Activated naive CD4-positive, alpha-beta T cell (primary cell): ENCODE measurements around the gene AATF.
"Not testable (repeated sequence)": the region's sequence is repeated elsewhere in the genome, so short reads cannot be mapped to it uniquely, and the experiment has no call there.

ENCODE experiments used
- DNase-seq, 4 experiments: peaks; one replicate each; lab custom pipeline; 2025; lab: John Stamatoyannopoulos, UW

Gene AATF

DNA sequence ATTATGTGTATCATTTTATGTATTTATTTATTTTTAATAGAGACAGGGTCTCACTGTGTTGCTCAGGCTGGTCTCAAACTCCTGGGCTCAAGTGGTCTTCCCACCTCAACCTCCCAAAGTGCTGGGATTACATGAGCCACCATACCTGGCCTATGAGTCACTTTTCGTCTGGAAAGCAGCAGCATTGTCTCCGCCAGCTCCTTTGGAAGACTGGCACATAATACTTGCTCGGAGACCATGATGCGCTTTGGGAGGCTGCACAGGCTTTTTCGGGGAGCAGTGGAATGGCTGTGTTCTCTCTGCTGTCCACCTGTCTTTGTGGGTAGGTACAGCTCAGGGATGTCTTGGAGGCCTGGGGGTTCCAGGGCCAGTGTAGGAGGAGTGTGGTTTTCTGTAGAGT lies 102.2 kb downstream of the AATF start:
- no peak for DNase-seq

DNA sequence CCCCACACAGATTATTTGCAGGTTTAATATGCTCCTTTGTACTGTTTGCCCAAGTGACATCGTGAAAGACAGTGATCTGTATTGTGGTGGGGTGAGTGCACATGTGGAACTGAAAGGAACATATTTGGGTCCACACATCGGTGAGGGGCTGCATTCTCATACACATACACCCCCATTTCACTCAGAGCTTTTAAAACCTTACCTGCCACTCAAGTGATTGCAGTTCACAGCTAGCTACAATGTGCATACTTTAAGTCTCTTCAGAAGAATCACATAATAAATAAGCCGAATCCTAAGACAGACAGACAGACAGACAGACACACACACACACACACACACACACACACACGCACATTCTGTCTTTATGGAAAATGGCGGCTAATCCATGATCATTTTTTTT lies 102.6 kb downstream of the AATF start:
- DNase-seq, result no peak

GRCh38 chr17:37051833-37052232 lies 103.1 kb downstream of the AATF start:
- DNase-seq, result no peak

GRCh38 chr17:37052450-37052849 lies 103.7 kb downstream of the AATF start:
- no peak for DNase-seq

GRCh38 chr17:37054894-37055293 lies 106.1 kb downstream of the AATF start:
- DNase-seq, result no peak

GRCh38 chr17:37056622-37057021 lies 107.9 kb downstream of the AATF start:
- no peak for DNase-seq

- DNase-seq, result no peak
Observed at GRCh38 chr17:37059493-37059892, 110.7 kb downstream of the AATF start.

GRCh38 chr17:37060094-37060493 lies 111.3 kb downstream of the AATF start:
- no peak for DNase-seq

DNA sequence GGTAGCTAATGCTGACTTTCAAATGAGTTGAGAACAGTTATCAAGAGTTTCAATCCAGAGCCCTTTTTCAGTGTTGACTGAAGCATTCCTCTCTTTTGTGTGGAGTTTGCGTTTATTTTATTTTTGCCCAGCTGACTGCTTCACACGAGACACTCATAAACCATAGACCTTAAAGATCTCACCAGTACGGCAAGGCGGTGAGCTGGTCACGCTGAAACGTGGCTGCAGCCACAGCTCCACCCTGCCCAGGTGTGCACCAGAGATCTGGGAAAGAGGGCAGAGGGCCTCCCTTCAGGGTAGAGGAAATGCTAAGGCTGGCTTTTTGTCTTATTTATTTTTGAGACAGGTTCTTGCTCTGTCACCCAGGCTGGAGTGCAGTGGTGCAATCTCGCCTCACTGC lies 112.2 kb downstream of the AATF start:
- no peak for DNase-seq

DNA sequence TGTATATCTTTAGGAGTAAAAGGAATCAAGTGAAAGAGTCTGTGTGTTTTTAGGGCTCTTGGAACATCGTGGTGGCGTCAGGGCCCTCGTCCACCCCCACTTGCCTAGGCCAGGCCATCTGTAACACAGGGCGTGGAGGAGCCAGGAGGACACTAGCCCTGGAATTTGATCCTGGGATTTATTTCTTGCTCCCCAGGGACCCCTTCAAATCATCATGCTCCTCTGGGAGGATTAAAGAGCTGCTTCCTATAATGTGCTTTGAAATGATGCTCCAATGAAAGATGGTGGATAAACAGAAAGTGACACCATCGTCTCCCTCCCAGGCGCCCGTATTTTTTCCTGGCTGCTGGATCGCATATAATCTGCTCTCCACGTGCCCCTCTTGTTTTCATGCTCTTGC lies 113.3 kb downstream of the AATF start:
- no peak for DNase-seq

GRCh38 chr17:37064206-37064605 lies 115.5 kb downstream of the AATF start:
- no peak for DNase-seq

DNA sequence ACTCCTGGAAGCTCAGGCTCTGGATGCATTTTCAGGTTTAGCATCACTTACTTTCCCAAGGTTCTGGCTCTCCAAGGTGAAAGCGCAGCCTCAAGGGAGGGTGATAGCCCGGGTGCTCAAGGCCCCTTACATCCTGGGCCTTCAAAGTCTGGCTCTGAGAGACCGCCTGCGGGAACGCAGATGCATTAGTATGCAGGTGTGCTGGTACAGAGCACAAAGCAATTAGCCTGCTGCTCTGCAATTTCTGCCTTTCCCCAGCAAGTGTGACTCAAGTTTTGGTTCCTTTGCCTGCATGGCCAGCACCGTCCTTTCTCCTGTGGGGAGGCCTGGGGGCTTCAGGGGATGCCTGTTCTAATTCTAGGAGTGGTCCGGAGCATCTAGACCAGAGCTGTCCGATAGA lies 116.2 kb downstream of the AATF start:
- DNase-seq, result no peak

- no peak for DNase-seq
Observed at GRCh38 chr17:37065486-37066321, 117.0 kb downstream of the AATF start.

DNA sequence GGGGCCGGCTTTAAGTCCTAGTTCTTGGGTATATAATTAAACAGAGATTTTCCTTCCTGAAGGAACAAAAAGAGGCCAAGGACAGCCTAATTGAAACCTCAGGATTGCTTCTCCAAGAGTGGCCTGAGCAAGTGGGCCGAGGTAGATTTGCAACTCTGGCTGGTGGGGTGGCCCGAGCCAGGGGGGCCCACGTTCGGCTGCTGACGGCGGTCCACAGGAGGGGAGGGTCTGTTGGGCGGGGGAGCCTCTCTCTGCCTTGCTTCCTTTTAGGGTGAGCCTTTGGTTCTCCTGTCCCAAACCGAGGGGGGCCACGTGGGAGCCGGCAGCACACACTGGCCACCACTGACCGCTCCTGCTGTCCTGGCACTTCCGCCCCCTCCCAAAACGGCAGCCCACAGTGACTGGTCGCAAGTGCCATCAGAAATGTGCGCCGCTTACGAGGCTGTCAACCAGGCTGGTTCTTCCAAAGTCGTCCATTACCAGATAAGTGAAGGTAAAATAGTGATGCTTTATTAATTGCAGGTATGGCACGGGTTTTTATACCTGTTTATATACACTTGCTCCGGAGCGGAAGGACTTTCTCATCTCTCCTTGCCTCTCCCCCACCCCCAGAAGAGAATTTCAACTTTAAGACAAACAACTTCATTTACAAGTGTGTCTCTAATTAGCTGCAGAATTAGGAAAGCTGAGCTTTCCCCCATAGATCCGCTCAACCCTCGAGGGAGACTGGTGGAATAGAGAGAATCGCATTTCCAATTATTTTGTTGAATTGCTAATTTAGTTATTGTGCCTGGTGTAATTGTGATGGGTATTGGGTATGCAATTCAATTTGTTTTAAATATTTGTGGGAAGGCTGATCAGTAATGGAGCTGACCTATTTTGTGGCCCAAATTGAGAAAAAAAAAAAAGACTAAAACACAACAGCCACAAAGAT lies 117.8 kb downstream of the AATF start:
- no peak for DNase-seq

GRCh38 chr17:37067555-37068111 lies 118.9 kb downstream of the AATF start:
- no peak for DNase-seq

DNA sequence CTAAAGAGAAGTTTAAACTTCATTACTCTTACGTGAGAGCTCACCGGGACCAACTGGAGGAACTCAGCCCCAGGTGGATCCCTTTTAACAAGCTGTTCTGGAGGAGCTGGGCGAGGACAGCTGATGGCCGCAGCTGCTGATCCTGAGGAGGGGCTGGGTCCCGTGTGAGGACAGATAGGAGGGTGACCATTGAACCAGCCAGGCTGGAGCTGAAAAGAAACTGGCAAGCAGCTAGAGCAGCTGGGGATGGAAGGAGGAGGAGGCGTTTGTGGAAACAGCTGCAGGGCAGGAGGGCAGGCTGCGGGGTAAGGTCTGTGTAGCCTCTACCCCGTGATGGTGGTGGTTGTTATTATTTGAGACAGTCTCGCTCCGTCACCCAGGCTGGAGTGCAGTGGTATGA lies 119.5 kb downstream of the AATF start:
- DNase-seq, result no peak

GRCh38 chr17:37069087-37069486 lies 120.3 kb downstream of the AATF start:
- no peak for DNase-seq

GRCh38 chr17:37073464-37073863 lies 124.7 kb downstream of the AATF start:
- DNase-seq, result not testable (repeated sequence)

DNA sequence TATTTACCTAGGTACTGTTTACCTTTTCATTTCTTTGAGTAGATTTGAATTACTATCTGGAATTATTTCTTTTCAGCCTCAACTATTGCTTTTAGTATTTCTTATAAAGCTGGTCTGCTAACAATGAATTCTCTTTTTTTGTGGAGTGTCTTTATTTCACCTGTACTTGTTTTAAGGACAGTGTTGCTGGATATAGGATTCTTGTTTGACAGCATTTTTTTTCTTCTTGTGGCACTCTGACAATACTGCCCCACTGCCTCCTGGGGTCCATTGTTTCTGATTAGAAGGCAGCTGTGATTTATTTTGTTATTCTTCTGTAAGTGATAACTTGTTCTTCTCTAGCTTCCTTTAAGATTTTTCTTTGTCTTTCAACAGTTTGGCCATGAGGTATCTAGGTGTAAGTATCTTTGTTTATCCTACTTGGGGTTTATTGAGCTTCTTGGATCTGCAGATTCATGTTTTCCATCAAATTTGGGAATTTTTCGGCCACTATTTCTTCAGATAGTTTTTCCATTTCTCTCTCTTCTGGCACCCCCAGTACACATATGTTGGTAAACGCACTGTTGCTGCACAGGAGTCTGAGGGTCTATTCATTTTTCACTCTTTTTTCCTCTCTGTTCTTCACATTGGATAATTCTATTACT lies 130.4 kb downstream of the AATF start:
- no peak for DNase-seq

GRCh38 chr17:37079735-37080134 lies 131.0 kb downstream of the AATF start:
- DNase-seq, result no peak

DNA sequence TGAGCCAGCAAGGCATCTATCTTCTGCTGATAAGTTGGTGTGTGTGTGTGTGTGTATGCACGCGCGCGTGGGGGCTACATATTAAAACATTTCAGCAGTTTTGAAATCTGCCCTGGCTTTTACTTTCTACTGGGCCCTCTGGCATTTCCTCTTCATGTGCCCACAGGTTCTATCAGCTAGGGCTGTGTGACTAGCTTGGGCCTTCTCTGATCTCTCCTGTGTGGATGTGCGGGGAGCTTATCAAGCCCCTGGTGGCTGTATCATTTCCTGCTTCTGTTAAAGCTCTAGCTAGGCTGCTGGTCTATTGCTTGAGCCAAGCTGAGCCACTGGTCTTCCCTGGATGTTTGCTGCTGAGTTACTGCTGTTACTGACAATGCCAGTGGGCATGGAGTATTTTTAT lies 132.5 kb downstream of the AATF start:
- DNase-seq, result no peak

DNA sequence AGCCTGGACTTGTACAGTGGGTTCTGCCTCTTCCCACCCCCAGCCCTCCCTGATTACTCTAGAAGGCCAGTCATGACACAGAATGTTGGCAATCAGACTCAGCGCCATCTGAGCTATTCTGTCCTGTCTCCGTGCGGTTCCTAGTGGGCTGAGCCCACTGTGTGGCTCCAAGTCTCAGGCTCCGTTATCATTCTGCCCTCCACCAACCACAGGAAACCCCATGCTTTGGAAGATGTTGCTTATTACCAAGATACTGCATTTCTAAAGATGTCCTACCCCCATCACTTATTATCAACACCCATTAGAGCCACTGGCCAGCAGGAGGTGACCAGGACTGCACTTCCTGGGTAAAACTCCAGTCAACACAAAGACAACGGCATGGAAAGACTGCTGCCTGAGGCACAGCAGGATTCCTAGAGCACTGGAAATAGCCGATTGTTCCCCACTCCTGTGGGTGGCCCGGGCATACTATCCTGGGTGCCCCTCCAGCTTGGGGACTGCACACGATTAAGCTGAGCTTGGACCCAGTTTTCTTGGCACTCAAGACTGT lies 133.6 kb downstream of the AATF start:
- DNase-seq, result no peak
